Kidney (tissue), 14 donors: ENCODE results near the gene GNGT2. TPM values are rescaled to one million over a fixed set of nuclear protein-coding genes. Genes with fewer than 3 reads are reported as not detected.
"Not testable (repeated sequence)": the region's sequence is repeated elsewhere in the genome, so short reads cannot be mapped to it uniquely, and the experiment has no call there.

Experiments
- DNase-seq, 5 donors: peaks; one replicate each; pipeline ENCODE4 v3.0.0-alpha.2; 2013 to 2020
- FAIRE-seq: peaks from 2 replicates; lab custom pipeline; 2012; peaks lifted over from hg19 to GRCh38; lab: Jason Lieb, UNC
- H3K27ac ChIP-seq, 2 donors: one replicate each; pipeline ENCODE4 v1.7.0; 2013; ENCODE audit warnings: low read depth in 2 of 2, low read length in 2 of 2, inconsistent platforms in 1 of 2
- H3K27me3 ChIP-seq: one replicate; pipeline ENCODE4 v1.7.1; 2013; ENCODE audit warnings: low read length, inconsistent platforms; ENCODE audit not compliant: control insufficient read depth, insufficient read depth
- H3K36me3 ChIP-seq, 3 donors: one replicate each; pipeline versions ENCODE4 v1.7.0 to v1.7.1; 2013; ENCODE audit warnings: low read length in 3 of 3, control low read depth in 1 of 3, inconsistent platforms in 1 of 3; ENCODE audit not compliant: insufficient read depth in 3 of 3, control insufficient read depth in 2 of 3
- H3K4me1 ChIP-seq, 3 donors: one replicate each; pipeline versions ENCODE4 v1.7.0 to v1.7.1; 2013; ENCODE audit warnings: low read length in 3 of 3, inconsistent platforms in 1 of 3, low read depth in 1 of 3; ENCODE audit not compliant: control insufficient read depth in 2 of 3, insufficient read depth in 2 of 3
- H3K4me3 ChIP-seq, 3 donors: one replicate each; pipeline versions ENCODE4 v1.7.0 to v1.8.1; 2013; ENCODE audit warnings: low read length in 3 of 3, control low read depth in 1 of 3, inconsistent platforms in 1 of 3
- H3K9ac ChIP-seq, 3 donors: one replicate each; pipeline versions ENCODE4 v1.7.0 to v1.7.1; 2013; ENCODE audit warnings: low read length in 3 of 3, control low read depth in 1 of 3, inconsistent platforms in 1 of 3
- H3K9me3 ChIP-seq, 3 donors: one replicate each; pipeline versions ENCODE4 v1.7.0 to v1.7.1; 2013; ENCODE audit warnings: low read length in 3 of 3, control low read depth in 1 of 3, inconsistent platforms in 1 of 3; ENCODE audit not compliant: control insufficient read depth in 2 of 3, insufficient read depth in 1 of 3
- intact Hi-C: fragments of 100-400 bp; cut with DNase I; formaldehyde crosslinking; loops from one replicate; pipeline ENCODE4 v1.11.1; 2022
- polyA plus RNA-seq: library from polyadenylated mRNA; stranded (reverse); fragments of 350-450 nt; fragmentation: Illumina TruSeq; extraction: RNeasy Lipid Tissue Mini Kit (QIAGEN cat#74804); gene quantifications from one replicate; pipeline ENCODE4 v1.2.3, GENCODE V29; 2014; ENCODE audit warnings: low read depth, low replicate concordance; ENCODE audit not compliant: insufficient read depth
- total RNA-seq: library from RNA; stranded (reverse); fragmentation: NEBNext Ultra II Directional; extraction: Animal tissue kit (Norgen Biotek cat#: 25700); gene quantifications from one replicate; pipeline ENCODE4 v1.2.1, GENCODE V29; 2021
- TF ChIP-seq, protein P1 (sequence below): IDR thresholded peaks from 3 replicates; pipeline ENCODE4 v1.5.1; 2012; ENCODE audit warnings: mild to moderate bottlenecking, moderate library complexity, borderline replicate concordance; ENCODE audit not compliant: insufficient read depth; ENCODE audit errors: extremely low read depth
- donor health status: control.
- donor health status: control.
- donor health status: control.
- donor health status: control.
- donor health status: control.
- donor health status: DM: yes; HTN: yes; CAD: no.
- donor health status: Normal renal cell carcinoma (clear cell type).

The GNGT2 gene
- total and polyA plus RNA-seq, 2 donors from 2014 or later: 4.7 to 8.3 TPM

DNA sequence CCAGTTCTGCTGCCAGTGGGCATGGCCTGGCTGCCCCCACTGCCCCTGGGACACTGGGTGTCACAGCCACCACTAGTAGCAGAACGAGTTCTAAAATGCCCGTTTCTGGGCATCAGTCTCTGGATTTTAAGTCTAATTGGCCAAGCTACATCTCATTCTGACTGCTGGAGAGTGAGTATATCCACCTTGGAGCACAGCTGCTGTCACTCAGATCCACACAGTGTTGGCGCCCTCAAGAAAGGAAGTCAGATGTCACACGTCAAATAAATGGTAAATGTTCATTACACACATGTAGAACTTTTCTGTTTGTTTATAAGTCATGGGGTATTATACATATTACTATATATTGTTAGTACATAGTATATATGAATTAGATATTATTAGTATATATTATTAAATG is 19.4 kb downstream of the GNGT2 start:
- no peak for DNase-seq
- H3K36me3 ChIP-seq: no peaks in the 10 kb centered on the region
- intact Hi-C loops: no loop called here
- no peak overlapping the region for H3K27ac ChIP-seq
- H3K4me3 ChIP-seq: no peak overlapping the region
- H3K27me3 ChIP-seq: no peaks in the 10 kb centered on the region
- FAIRE-seq: no peak
- H3K9ac ChIP-seq: no peak overlapping the region
- peaks cover 0 to 4% (median 0%) of the 10 kb centered on the region in 3 donors for H3K4me1 ChIP-seq
- TF ChIP-seq, protein P1, sequence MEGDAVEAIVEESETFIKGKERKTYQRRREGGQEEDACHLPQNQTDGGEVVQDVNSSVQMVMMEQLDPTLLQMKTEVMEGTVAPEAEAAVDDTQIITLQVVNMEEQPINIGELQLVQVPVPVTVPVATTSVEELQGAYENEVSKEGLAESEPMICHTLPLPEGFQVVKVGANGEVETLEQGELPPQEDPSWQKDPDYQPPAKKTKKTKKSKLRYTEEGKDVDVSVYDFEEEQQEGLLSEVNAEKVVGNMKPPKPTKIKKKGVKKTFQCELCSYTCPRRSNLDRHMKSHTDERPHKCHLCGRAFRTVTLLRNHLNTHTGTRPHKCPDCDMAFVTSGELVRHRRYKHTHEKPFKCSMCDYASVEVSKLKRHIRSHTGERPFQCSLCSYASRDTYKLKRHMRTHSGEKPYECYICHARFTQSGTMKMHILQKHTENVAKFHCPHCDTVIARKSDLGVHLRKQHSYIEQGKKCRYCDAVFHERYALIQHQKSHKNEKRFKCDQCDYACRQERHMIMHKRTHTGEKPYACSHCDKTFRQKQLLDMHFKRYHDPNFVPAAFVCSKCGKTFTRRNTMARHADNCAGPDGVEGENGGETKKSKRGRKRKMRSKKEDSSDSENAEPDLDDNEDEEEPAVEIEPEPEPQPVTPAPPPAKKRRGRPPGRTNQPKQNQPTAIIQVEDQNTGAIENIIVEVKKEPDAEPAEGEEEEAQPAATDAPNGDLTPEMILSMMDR: no peak
- H3K9me3 ChIP-seq: no peaks in the 10 kb centered on the region

DNA sequence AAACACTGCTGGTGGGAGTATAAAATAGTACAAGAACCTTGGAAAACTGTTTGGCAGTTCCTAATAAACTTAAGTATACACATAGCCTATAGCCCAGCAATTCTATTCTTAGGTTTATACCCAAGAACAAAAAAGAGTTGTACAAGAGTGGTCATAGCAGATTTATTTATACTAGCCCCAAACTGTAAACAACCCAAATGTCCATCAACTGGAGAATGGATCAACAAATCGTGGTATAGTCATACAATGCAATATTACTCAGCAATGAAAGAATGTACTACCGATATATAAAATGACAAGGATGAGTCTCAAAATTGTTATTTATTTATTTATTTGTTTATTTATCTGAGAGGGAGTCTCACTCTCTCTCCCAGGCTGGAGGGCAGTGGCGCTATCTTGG is 23.1 kb downstream of the GNGT2 start:
- DNase-seq: no peak
- intact Hi-C loops: no loop called here
- H3K4me3 ChIP-seq: no peak overlapping the region

DNA sequence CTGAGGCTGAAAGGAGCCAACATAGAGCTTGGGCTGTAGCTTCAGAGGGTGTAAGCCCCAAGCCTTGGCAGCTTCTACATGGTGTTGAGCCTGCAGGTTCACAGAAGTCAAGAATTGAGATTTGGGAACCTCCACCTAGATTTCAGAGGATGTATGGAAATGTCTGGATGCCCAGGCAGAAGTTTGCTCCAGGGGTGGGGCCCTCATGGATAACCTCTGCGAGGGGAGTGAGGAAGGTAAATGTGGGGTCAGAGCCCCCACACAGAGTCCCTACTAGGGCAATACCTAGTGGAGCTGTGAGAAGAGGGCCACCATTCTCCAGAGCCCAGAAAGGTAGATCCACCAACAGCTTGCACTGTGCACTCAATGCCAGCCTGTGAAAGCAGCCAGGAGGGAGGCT is 25.0 kb downstream of the GNGT2 start:
- H3K27ac ChIP-seq, FAIRE-seq, DNase-seq, H3K9me3 ChIP-seq, H3K4me1 ChIP-seq, H3K9ac ChIP-seq, H3K4me3 ChIP-seq, H3K27me3 ChIP-seq, H3K36me3 ChIP-seq, intact Hi-C loops: not testable (repeated sequence)

More for the DNA sequence above, 23.1 kb downstream of the GNGT2 start:
- Histone ChIP-seq H3K36me3 (no peaks in the 10 kb centered on the region), H3K27ac (no peak overlapping the region), H3K27me3 (no peaks in the 10 kb centered on the region), H3K9me3 (no peaks in the 10 kb centered on the region), H3K9ac (no peak overlapping the region), H3K4me1 (peaks cover 0 to 4% (median 0%) of the 10 kb centered on the region in 3 donors)
- FAIRE-seq: no peak
- TF ChIP-seq, protein P1: no peak

DNA sequence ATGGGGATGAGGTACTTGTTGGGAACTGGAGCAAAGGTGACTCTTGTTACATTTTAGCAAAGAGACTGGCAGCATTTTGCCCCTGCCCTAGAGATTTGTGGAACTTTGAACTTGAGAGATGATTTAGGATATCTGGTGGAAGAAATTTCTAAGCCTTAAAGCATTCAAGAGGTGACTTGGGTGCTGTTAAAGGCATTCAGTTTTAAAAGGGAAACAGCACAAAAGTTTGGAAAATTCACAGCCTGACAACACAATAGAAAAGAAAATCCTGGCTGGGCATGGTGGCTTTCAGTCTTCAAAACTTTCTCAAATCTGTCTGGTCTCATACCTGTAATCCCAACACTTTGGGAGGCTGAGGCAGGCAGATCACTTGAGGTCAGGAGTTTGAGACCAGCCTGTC is 25.9 kb downstream of the GNGT2 start:
- intact Hi-C loops: loop anchor here (5.0 kb wide), 1 partner anchor 43 kb away; no protein-coding TSS in a partner anchor
- not testable (repeated sequence) for FAIRE-seq, H3K27ac ChIP-seq, H3K9me3 ChIP-seq, DNase-seq, H3K9ac ChIP-seq, H3K4me1 ChIP-seq, H3K36me3 ChIP-seq, H3K4me3 ChIP-seq, H3K27me3 ChIP-seq
